ENCODE results near the gene SENP2. TPM values are rescaled to one million over a fixed set of nuclear protein-coding genes. Genes with fewer than 3 reads are reported as not detected.
A peak's percentile ranks its signal among the peaks of the same experiment; 100 is the strongest.

The SENP2 gene
- total RNA-seq, 1 experiment from 2014 or later = 36.1 TPM

- H3K79me2 ChIP-seq (ENCODE audit: insufficient read depth, low read length) = no peaks in the 10 kb centered on the region
- H4K20me1 ChIP-seq (ENCODE audit: insufficient read depth) = no peaks in the 10 kb centered on the region
- no peaks in the 10 kb centered on the region for H3K9me3 ChIP-seq (ENCODE audit: control insufficient read depth in 1 of 2, insufficient read depth in 1 of 2, low read depth in 1 of 2, low read length in 2 of 2)
- no peaks in the 10 kb centered on the region for H3K36me3 ChIP-seq (ENCODE audit: control insufficient read depth in 1 of 2, insufficient read depth in 2 of 2, low read length in 2 of 2)
- no peaks in the 10 kb centered on the region for H3K27me3 ChIP-seq (ENCODE audit: insufficient read depth, low read length)
- DNase-seq (ENCODE audit: low read depth, low spot score) (peak; percentile 76), ATAC-seq (peak; percentile 84)
- H3K9me2 ChIP-seq (ENCODE audit: insufficient read depth) = no peaks in the 10 kb centered on the region
- POLR2A ChIA-PET = interaction anchor here (1.0 to 1.5 kb wide), 3 partner anchors 17 to 53 kb away, joined by 3 to 6 read pairs (median 4); partner anchors contain the start of gene TMEM41A
- H3K9ac ChIP-seq (ENCODE audit: low read length) = peak within 1 kb of the TSS; percentile 58
- H3K27ac ChIP-seq (ENCODE audit: low read depth, low read length) = peak within 1 kb of the TSS; percentile 54
- TF ChIP-seq YY1 (IDR thresholded peaks at IDR 0.05; ENCODE audit: extremely low read depth, insufficient replicate concordance, low read depth, low read length) (no peak), FOSL1 (IDR thresholded peaks at IDR 0.05; ENCODE audit: low read depth) (peak; percentile 41; the same call in 1 of the 2 replicates), SIN3A (IDR thresholded peaks at IDR 0.05; ENCODE audit: low read depth) (peak; percentile 76; the same call in 1 of the 2 replicates), CBX3 (IDR thresholded peaks at IDR 0.05; ENCODE audit: low read depth) (peak; percentile 58; the same call in 1 of the 2 replicates), POLR2AphosphoS5 (IDR thresholded peaks at IDR 0.05; ENCODE audit: low read depth, low read length) (peak; percentile 94), JUND (IDR thresholded peaks at IDR 0.05) (peak; percentile 57), REST (IDR thresholded peaks at IDR 0.05; ENCODE audit: low read depth) (no peak), EZH2 (IDR thresholded peaks at IDR 0.05) (no peak), EGR1 (IDR thresholded peaks at IDR 0.05; ENCODE audit: low read depth) (peak; percentile 17; the same call in 1 of the 2 replicates), ZFX (IDR thresholded peaks at IDR 0.05) (no peak), SP1 (IDR thresholded peaks at IDR 0.05; ENCODE audit: low read depth) (peak; percentile 53; the same call in 1 of the 2 replicates), RAD21 (IDR thresholded peaks at IDR 0.05; ENCODE audit: low read depth) (no peak; the same call in 1 of the 2 replicates), CEBPB (IDR thresholded peaks at IDR 0.05; ENCODE audit: low read depth) (peak; percentile 52; the same call in 1 of the 2 replicates)
- TF ChIP-seq, protein P1, sequence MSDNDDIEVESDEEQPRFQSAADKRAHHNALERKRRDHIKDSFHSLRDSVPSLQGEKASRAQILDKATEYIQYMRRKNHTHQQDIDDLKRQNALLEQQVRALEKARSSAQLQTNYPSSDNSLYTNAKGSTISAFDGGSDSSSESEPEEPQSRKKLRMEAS (IDR thresholded peaks at IDR 0.05) = peak; percentile 52; the same call in 1 of the 2 replicates
- TF ChIP-seq, protein P2, sequence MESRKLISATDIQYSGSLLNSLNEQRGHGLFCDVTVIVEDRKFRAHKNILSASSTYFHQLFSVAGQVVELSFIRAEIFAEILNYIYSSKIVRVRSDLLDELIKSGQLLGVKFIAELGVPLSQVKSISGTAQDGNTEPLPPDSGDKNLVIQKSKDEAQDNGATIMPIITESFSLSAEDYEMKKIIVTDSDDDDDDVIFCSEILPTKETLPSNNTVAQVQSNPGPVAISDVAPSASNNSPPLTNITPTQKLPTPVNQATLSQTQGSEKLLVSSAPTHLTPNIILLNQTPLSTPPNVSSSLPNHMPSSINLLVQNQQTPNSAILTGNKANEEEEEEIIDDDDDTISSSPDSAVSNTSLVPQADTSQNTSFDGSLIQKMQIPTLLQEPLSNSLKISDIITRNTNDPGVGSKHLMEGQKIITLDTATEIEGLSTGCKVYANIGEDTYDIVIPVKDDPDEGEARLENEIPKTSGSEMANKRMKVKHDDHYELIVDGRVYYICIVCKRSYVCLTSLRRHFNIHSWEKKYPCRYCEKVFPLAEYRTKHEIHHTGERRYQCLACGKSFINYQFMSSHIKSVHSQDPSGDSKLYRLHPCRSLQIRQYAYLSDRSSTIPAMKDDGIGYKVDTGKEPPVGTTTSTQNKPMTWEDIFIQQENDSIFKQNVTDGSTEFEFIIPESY (IDR thresholded peaks at IDR 0.05; ENCODE audit: extremely low read depth, insufficient replicate concordance, low read length) = no peak
- peak within 1 kb of the TSS; percentile 83 for H3K4me2 ChIP-seq (ENCODE audit: low read length)
- peak within 1 kb of the TSS; percentile 44 to 57 for H3K4me3 ChIP-seq (replicated peaks in 1 of 2; ENCODE audit: low read depth in 1 of 2, low read length in 2 of 2)
- peaks cover 42 to 79% of the 10 kb centered on the region in 2 experiments for H3K4me1 ChIP-seq (ENCODE audit: control insufficient read depth in 1 of 2, insufficient read depth in 2 of 2, low read length in 2 of 2)
- CTCF ChIA-PET = interaction anchor here (3.4 kb wide), 1 partner anchor 23 kb away, joined by 14 read pairs; no protein-coding TSS in a partner anchor
- RAD21 ChIA-PET (ENCODE audit: low non-redundant PET in 1 of 2, low total read pairs in 2 of 2, uncharacterized antibody in 2 of 2, unreplicated experiment in 2 of 2) = no interaction called here
- H2AFZ ChIP-seq (ENCODE audit: low read depth, low read length, poor library complexity, severe bottlenecking) = peak within 1 kb of the TSS; percentile 66
- BruUV-seq (replicated peaks) = no TSS peak
- intact Hi-C loops (cut with micrococcal nuclease) = no loop called here
Measured at GRCh38 chr3:185552358-185552877, 33.7 kb upstream of the SENP2 start, which contains the start of gene LIPH. LIPH (minus strand) TSS chr3:185552588; CDS start chr3:185552471, 117 bp downstream.
